ENCODE measurements around the gene ITPRIPL2. TPM values are rescaled to one million over a fixed set of nuclear protein-coding genes. Genes with fewer than 3 reads are reported as not detected.

Gene ITPRIPL2
- 15.3 TPM for total RNA-seq
- long read RNA-seq, full-length matches to known transcripts, result 6 of 6 reads
- long read RNA-seq, partial matches to known transcripts, result 0 of 6 reads
- long read RNA-seq, other reads (novel, unspliced or antisense), result 0 of 6 reads

DNA sequence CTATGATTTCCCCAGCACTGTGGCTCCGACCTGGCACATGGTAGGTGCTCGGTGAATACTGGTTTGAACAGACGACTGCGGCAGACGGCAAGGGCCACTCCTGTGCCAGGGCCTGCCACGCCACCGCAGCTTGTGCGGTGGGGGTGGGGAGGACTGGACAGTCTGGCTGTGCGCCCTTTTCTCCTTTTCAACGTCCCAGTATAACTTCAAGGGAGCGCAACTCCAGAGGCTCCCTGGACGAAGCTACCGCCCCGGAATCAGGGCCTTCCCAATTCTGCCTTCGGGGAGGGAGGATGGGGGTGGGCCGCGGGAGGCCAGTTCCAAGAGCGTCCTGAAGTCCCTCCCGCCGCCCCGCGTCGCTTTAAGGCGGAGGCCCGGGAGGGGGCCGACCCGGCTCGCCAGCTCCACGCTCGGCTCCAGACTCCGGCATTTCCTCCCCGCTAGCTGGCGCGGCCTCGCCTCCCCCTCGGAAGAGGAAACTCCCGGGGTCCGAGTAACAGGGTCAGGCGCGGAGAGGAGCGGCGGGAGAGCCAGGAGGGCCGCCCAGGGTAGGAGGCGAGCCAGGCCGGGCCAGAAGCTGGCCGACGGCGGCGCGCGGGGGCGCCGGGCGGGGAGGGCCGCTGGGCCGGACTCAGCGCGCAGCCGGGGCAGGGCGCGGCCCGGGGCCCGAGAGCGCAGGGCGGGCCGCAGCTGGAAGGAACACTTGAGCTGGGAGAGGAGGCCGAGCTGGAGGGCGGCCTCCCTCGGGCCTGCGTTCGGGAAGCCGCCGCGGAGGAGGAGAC, at the start of gene ITPRIPL2:
ITPRIPL2 (plus strand) TSS at position 388 of the 782 bp plus-strand sequence. CDS start 498 bp downstream, outside the sequence.
- intact Hi-C loops (cut with DNase I), result loop anchor here (2.0 kb wide), 2 partner anchors 17 to 25 kb away; no protein-coding TSS in a partner anchor
- DNase-seq (ENCODE audit: missing footprints) (peak; percentile 94), ATAC-seq (peak; percentile 93)

DNA sequence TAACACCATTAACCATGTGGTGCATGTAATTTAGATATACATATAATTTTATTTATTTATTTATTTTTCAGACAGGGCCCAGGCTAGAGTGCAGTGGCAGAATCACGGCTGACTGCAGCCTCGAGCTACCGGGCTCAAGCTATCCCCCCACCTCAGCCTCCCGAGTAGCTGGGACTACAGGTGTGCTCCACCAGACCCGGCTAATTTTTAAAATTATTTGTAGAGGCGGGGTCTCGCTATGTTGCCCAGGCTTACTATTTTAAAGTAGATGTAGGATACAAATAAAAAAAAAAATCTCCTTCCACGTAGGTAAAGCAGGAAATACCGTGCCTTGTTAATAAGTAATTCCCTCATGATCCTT, 46.8 kb upstream of the ITPRIPL2 start:
- ATAC-seq (no peak), DNase-seq (ENCODE audit: missing footprints) (no peak)
- intact Hi-C loops (cut with DNase I), result loop anchor here (5.0 to 10.0 kb wide), 2 partner anchors 262 to 455 kb away; partner anchors contain the start of genes ARL6IP1, CCP110 and GDE1

DNA sequence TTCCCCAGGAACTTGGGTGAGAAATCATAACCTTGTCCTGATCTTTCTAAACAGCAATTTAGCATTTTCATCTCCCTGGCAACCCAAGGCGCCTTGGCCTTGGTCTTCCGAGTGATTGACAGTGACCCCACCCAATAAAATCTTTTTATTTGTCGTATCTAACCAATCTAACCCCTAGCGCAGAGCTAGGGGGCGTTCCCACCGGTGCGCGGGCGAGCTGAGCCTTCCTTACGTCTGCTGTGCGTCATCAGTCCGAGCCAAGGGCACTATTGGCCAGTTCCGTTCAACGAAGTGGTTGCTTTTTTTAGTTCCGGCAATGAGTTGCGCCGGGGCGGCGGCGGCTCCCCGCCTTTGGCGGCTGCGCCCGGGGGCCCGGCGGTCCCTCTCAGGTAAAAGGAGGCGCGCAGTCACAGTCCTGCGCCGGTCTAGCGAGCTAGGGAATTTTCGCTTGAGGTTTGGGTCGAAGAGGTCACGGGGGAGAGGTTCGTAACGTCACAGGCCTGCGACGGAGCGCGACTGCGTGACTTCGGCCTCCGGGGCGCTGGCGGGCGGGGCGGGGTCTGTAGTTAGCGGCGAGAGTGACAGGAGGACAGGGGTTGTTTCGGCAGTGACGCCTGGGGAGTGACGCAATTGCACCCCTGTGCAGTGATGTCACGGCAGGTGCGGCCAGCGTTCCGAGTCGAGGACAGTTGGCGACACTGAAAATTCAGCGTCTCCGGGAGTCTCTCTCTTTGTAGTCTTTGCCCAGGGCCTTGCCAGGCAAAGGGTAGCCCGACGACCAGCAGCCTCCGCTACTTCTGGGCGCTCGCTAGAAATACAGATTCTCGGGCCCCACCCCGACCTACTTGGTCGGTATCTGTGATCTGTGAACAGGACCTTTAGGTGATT, 46.2 kb upstream of the ITPRIPL2 start, which contains the start of gene COQ7:
COQ7 (plus strand) TSS at position 266 of the 888 bp plus-strand sequence; CDS start at position 317, 51 bp downstream.
- peak; percentile 98 for ATAC-seq
- DNase-seq (ENCODE audit: missing footprints), result peak; percentile 99
- intact Hi-C loops (cut with DNase I), result loop anchor here (2.0 to 10.0 kb wide), 3 partner anchors 83 to 455 kb away; partner anchors contain the start of genes ARL6IP1, CCP110 and GDE1

DNA sequence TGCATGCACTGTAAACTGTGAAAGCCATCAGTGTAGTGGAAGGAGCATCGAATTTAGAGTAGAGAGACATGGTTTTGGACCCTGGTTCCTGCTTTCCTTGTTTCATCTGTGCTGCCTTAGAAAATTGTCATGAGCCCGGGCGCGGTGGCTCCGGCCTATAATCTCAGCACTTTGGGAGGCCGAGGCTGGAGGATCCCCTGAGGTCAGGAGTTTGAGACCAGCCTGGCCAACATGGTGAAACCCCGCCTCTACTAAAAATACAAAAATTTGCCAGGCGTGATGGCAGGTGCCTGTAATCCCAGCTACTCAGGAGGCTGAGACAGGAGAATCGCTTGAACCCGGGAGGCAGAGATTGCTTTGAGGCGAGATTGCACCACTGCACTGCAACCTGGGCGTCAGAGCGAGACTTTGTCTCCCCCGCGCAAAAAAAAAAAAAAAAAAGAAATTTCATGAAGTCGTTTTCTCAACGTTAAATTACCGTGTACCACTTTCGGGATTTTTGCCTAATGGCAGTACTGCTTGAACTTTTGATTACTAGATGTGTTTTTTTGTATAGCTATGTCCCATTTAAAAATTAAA, 45.4 kb upstream of the ITPRIPL2 start:
- DNase-seq (ENCODE audit: missing footprints) (no peak), ATAC-seq (no peak)
- intact Hi-C loops (cut with DNase I), result loop anchor here (2.0 to 10.0 kb wide), 3 partner anchors 84 to 454 kb away; partner anchors contain the start of genes ARL6IP1, CCP110 and GDE1

DNA sequence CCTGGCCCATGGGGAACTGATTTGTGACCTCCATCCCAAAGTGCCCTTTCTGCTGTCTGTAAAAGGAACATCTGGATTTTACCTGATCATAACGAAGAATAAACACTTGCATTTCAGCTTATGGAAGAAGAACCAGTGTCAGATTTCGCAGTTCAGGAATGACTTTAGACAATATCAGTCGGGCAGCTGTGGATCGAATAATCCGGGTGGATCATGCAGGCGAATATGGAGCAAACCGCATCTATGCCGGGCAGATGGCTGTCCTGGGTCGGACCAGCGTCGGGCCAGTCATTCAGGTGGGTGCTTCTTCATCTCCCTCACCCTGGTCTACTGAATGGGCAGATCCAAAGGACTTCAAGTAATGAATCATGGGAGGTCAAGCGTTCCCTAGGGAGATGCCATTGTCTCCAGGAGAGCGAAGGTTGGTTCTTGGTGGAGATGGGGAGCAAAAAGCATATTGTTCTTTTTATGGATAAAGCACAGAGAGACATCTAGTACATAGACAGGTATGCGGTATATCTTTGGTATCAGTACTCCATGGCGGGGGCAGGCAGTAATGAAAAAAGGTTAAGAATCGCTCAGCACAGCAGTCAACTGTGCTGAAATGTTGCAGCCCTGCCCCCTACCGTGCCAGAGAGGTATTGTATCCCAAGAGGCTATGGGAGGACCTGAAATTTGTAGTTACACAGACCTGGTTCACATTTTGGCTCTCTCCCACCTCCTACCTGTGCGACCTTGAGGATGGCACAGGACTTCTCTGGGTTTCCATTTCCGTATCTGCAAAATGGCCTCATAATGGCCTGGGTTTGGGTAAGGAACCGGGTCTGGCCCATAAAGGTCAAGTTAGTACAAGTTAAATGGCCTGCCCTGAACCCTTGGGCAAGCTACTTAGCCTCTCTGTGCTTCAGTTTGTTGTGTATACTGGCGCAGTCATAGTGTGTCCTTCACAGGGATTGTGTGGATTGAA, 41.7 kb upstream of the ITPRIPL2 start:
- no peak for DNase-seq (ENCODE audit: missing footprints)
- intact Hi-C loops (cut with DNase I), result no loop called here
- no peak for ATAC-seq

DNA sequence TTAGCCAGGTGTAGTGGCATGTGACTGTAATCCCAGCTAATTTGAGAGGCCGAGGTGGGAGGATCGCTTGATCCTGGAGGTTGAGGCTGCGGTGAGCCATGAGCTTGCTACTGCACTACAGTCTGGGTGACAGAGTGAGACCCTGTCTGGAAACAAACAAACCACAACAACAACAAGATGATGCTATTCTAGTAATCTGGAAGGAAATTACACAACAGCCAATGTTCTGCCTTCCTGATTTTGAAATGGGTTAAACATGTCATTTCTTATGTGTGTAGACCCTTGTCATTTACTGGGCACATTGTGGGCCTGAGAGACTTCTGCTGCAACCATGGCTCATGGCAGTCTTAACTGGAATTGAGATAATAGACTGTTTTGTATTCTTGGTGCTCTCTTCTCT, 40.4 kb upstream of the ITPRIPL2 start:
- DNase-seq (ENCODE audit: missing footprints) (no peak), ATAC-seq (no peak)
- intact Hi-C loops (cut with DNase I), result no loop called here

DNA sequence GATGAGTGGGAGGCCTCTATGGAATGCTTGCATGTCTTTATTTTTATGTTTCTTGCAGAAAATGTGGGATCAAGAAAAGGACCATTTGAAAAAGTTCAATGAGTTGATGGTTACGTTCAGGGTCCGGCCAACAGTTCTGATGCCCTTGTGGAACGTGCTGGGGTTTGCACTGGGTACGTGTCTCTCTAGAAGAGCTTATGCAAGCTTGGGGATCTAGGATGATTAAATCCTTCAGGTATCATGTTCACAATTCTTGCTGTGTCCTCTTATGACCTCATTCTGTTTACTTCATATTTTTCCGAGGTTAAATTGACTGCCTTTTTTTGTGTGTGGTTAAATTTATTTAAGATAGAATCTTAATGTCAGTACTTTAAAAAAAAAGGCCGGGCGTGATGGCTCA, 39.9 kb upstream of the ITPRIPL2 start:
- intact Hi-C loops (cut with DNase I), result no loop called here
- ATAC-seq (no peak), DNase-seq (ENCODE audit: missing footprints) (no peak)

DNA sequence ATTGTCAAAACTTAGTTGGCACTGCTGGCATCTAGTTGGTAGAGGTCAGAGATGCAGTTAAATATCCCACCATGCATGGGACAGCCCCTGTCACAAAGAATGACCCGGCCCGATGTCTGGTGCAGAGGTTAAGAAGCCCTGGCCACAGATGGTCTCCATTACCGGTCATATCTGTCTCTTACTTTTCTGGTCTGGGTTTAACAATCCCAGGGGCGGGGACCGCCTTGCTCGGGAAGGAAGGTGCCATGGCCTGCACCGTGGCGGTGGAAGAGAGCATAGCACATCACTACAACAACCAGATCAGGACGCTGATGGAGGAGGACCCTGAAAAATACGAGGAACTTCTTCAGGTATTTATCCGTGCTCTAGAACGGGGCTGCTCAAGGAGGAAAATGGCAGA, 38.3 kb upstream of the ITPRIPL2 start:
- no peak for ATAC-seq
- no peak for DNase-seq (ENCODE audit: missing footprints)
- intact Hi-C loops (cut with DNase I), result no loop called here

DNA sequence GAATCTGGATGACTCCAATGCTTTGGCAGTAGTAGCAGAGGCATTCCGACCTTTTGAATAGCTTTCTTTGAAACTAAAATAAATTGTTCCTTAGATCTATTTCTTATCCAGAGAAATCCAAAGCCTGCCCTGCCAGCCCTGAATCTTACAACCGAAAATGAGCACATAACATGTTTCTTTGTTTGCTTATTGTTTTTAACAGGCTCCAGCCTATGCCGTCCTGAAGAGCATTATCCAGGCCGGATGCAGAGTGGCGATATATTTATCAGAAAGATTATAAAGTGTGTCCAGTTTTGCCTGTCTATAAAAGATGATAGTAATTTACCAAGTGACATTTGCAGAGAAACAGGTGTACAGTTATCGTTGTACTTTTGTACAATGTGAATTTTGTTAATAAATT, 35.9 kb upstream of the ITPRIPL2 start:
- DNase-seq (ENCODE audit: missing footprints), result no peak
- no peak for ATAC-seq
- intact Hi-C loops (cut with DNase I), result no loop called here

DNA sequence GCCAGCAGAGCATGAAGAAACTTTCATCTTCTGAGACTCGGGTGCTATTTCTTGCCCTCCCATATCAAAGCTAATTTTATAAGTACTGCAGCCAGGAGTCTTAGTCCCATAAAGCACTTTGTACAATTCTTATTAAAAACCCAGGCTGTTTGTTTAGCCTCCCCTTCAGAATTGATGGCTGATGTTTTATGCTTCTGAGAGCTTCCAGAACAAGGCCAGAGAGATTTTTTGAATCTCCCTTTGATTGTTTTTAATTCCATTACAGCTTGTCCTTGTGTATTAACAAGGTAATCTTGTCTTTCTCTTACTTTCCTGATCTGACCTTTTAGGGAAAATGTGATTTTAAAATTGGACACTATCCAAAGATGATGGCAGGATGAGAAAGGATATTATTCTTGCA, 30.1 kb upstream of the ITPRIPL2 start:
- no peak for DNase-seq (ENCODE audit: missing footprints)
- intact Hi-C loops (cut with DNase I), result no loop called here
- ATAC-seq, result no peak

DNA sequence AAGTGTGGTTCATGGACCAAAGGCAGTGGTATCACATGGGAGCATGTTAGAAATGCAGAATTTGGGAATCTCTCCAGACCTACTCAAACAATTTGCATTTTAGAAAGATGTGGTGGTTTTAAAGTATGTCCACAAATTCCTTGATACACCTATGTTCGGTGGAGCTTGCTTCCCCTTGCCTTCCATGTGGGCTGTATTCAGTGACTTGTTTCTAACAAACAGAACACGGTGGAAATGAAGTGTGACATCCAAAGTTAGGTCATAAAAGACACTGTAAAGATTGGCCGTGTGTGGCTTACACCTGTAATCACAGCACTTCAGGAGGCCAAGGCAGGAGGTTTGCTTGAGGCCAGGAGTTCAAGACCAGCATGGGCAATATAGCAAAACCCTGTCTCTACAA, 29.6 kb upstream of the ITPRIPL2 start:
- intact Hi-C loops (cut with DNase I), result no loop called here
- ATAC-seq (no peak), DNase-seq (ENCODE audit: missing footprints) (no peak)

DNA sequence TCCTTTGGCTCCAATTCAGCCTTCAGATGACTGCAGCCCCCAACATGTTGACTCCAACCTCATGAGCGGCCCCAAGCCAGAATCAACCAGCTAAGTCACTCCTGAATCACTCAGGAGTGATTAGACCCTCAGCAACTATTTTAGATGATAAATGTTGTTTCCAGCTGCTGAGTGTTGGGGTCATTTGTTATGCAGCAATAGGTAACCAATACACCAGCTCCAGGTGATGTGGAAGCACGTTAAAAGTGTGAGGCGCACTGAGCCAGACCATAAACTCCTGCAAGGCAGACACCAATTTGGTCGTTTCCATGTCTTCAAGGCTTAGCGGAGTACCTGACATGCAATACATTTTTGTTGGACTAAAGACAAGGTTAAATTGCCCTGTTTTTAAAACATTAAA, 28.9 kb upstream of the ITPRIPL2 start:
- ATAC-seq (no peak), DNase-seq (ENCODE audit: missing footprints) (no peak)
- intact Hi-C loops (cut with DNase I), result loop anchor here (5.0 kb wide), 2 partner anchors 82 to 417 kb away; partner anchors contain the start of gene SYT17

DNA sequence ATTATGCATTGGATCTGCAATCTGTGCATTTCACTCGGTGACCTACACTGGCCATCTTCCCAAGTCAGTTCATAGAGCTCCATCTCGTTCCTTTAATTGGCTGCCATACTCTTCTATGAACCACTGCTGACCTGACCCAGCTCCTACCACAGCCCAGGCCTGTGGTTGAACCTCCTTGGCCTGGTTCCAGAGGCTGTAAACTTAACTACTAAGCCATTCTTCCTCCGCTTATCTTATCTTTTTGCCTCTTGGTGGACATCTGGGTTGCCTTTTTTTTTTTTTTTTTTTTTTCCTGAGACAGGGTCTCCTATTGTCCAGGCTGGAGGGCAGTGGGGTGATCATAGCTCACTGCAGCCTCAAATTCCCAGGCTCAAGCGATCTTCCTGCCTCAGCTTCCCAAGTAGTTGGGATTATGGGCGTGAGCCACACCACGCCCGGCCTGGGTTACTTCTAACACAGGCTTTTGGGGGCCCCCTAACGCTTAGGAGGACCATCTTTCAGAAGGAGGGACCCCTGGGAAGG, 28.0 kb upstream of the ITPRIPL2 start:
- ATAC-seq (no peak), DNase-seq (ENCODE audit: missing footprints) (no peak)
- intact Hi-C loops (cut with DNase I), result loop anchor here (1.0 to 5.0 kb wide), 4 partner anchors 82 to 417 kb away; partner anchors contain the start of gene SYT17

DNA sequence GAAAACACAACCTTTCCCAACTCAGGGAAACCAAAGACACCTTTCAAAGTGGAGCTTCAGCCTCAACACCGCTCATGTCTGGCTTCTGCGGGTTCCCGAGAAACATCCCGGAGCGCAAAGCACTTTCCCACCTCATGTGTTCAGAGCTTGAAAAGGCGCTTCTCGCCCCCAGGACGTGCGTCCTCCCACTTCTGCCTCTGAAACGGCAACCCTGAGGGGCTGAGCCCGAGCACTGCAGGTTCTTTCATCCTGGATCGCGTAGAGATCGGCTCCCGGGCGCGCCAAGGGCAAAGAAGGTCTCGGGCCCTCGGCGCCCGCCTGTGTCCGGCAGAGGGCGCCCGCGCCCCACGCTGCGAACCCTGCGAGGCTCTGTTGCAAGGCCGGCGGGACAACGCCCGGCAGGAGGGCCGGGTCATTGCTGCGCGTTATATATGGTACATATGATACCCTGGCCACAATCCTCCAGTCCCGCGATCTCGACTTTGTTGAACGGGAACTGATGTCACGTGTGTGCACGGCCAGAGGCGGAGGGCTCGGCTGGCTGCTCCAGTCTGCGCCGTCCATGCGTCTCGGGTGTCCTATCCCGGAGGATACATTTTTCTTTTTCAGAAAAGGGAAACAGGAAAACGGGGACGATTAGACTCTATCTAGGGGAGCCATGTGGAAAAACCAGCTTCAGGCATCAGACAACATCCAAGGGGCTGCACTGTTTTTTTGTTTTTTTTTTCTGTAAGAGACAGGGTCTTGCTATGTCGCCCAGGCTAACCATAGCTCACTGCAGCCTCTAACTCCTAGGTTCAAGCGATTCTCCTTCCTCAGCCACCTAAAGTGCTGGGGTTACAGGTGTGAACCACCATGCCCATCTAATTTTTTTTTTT, 27.2 kb upstream of the ITPRIPL2 start:
- ATAC-seq (peak; percentile 98), DNase-seq (ENCODE audit: missing footprints) (peak; percentile 95)
- intact Hi-C loops (cut with DNase I), result loop anchor here (1.0 to 5.0 kb wide), 4 partner anchors 81 to 416 kb away; partner anchors contain the start of gene SYT17

DNA sequence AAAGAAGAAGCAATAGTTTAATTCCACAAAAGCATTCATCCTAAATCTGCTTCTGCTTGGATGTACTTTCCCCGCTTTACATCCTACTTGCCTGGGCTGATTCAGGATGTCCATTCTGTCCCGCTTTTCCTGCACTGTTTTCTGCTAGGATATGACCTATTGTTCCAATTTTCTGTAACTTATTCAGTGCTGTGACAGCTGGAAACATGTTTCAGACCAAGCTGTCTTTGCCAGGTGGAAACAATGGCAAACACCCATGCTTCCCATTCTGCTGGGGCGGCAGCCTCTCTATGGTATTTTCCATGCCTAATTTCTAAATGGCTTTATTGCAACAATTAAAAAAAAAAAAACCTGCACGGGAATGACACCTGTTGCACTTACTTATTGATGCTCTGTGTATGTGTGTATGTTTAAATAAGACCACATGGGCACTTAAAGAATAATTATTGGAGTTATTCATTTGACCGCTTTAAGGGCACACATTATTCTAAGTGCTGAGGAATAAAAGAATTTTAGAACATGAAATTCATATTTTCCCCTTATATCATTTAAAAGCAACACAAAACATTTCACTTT, 25.3 kb upstream of the ITPRIPL2 start:
- DNase-seq (ENCODE audit: missing footprints), result no peak
- intact Hi-C loops (cut with DNase I), result loop anchor here (5.0 kb wide), 2 partner anchors 79 to 414 kb away; partner anchors contain the start of gene SYT17
- ATAC-seq, result no peak

DNA sequence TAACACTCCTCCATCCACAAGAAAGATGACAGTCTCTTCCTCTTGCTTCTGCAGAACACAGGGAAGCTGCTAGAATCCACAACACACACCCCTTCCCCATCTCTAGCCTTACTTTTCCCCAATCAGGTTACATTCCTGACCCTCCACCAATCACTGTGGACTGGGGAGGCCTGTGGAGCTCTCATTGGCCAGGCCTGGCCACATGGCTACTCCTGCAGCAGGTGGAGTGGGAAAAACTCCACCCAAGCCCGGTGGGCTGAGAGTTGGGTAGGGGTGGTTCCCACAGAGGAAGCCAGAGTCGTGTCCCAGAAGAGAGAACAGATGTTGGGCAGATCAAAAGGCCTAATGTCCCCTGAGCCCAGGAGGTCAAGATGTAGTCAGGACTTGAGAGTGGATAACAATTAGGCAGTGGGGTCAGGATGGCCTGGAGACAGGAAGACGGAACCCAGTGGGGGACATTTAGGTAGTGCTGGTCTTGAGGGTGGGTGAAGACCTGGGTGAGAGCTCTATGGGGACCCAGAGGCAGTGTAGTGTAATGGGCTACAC, 24.3 kb upstream of the ITPRIPL2 start:
- DNase-seq (ENCODE audit: missing footprints) (no peak), ATAC-seq (no peak)
- intact Hi-C loops (cut with DNase I), result loop anchor here (5.0 kb wide), 2 partner anchors 78 to 413 kb away; partner anchors contain the start of gene SYT17

All from Right ventricle myocardium inferior (tissue), 1 donor.